Fibroblast of pulmonary artery (primary cell): Measurements from ENCODE around the gene ADRA1B.

Experiments used
- DNase-seq: peaks from one replicate; pipeline ENCODE4 v3.0.0-alpha.2; 2010; ENCODE audit warnings: low read depth
- H3K4me3 ChIP-seq: replicated peaks from 2 replicates; pipeline ENCODE4 v1.5.1; 2011; ENCODE audit warnings: low read depth, mild to moderate bottlenecking, control low read depth, low read length, moderate library complexity
- CTCF ChIP-seq: IDR thresholded peaks from 2 replicates; pipeline ENCODE4 v1.5.1; 2011; ENCODE audit warnings: mild to moderate bottlenecking, control low read depth, low read length, inconsistent platforms; ENCODE audit errors: missing control alignments

The ADRA1B gene

DNA sequence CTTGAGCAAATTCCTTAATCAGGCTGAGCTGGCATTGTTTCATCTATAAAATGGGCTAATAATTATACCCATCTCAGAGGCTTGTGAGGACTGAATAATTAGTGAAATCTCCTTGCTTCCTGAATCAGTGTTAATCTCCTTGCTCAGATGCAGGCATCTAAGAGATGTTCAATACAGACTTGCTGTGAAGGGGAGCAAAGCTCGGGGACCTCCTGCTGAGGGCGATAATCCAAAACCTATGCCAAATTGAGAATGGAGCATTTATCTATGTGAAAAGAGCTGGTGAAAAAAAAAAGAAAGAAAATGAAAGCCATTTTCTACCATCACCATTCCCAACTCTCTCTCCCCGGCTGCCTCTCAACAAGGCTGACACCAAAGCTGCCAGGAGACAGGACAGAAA lies 37.3 kb downstream of the ADRA1B start:
- TF ChIP-seq CTCF: no peak
- no peak overlapping the region for H3K4me3 ChIP-seq
- DNase-seq: no peak

DNA sequence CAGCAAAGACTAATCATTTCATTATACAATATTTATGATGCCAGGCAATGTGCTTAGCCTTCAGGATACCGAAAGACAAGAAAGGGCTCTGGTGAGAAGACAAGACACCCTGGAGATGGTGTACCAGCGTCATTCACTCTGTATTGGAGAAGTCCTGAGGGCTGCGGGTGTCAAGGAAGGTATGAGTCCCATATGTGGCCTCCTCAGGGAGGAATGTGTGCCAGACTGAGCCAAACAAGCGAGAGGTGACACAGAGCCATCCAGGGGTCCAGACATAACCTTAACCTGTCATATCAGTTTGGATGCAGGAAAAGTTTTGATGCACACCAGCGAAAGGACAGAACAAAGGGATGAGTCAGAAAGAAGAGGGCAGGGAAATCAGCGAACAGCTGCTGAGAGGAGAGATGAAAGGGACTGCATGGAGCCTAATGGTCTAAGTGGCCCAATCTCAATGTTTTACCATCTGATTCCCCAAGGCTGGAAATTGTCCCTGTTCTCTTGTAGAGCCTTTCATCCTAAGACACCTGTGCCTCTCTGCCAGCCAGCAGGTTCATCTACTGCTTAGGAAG lies 38.9 kb downstream of the ADRA1B start:
- no peak for DNase-seq
- TF ChIP-seq CTCF: no peak

GRCh38 chr5:159956074-159956473 lies 39.8 kb downstream of the ADRA1B start:
- TF ChIP-seq CTCF: no peak
- DNase-seq: peak; percentile 35
- H3K4me3 ChIP-seq: no peak overlapping the region

More for the DNA sequence above, 38.9 kb downstream of the ADRA1B start:
- no peak overlapping the region for H3K4me3 ChIP-seq

GRCh38 chr5:159961176-159962160 lies 45.2 kb downstream of the ADRA1B start:
- no peak overlapping the region for H3K4me3 ChIP-seq
- TF ChIP-seq CTCF: no peak
- no peak for DNase-seq

DNA sequence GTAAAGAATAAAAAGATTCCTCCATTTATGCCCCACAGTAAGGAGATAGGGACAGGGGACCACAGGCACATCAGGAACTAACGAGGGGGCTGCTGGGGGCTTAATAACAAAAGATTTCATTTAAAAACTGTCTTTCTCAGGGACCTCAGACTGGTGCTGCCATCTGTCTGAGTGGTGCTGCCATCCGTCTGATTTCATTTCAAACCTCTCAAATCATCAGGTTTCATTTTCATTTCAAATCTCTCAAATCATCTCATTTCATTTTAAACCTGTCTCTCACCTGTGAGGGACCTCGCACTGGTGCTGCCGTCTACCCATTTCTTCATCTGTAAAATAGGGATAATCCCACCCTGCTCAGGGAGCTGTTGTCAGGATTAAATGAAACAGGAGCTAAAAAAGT lies 45.9 kb downstream of the ADRA1B start:
- no peak for DNase-seq
- H3K4me3 ChIP-seq: no peak overlapping the region
- TF ChIP-seq CTCF: no peak

DNA sequence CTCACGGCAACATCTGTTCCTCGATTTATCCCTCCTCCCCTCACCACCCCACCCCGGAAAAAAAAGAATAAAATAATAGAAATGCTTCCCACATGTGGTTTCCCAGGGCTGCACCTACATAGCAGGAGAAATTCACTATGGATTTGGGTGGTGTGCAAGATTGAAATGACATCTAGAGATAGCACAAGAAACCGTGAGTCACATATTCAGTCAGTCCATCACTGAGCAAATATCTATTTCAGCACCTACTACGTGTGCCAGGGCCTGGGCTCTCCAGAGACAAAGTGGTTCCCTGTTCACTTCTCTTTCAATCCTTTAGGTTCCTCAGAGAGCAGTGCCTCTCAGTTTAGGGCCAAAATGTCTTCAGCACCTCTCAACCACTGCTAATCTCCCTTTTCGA lies 47.7 kb downstream of the ADRA1B start:
- no peak for DNase-seq
- TF ChIP-seq CTCF: no peak
- H3K4me3 ChIP-seq: no peak overlapping the region
